HepG2 (cell line): ENCODE measurements around the gene ACTN1. TPM values are rescaled to one million over a fixed set of nuclear protein-coding genes. Genes with fewer than 3 reads are reported as not detected.
A peak's percentile ranks its signal among the peaks of the same experiment; 100 is the strongest.

Experiments used
- GATA4 ChIP-seq: sonication (generic); IDR thresholded peaks from 2 replicates; pipeline ENCODE4 v1.6.1; 2016; ENCODE audit warnings: antibody characterized with exemption, low read depth, borderline replicate concordance
- GMEB1 ChIP-seq: sonication (generic); formaldehyde crosslinking; IDR thresholded peaks from 2 replicates; pipeline ENCODE4 v1.5.1; 2020; ENCODE audit warnings: missing genetic modification reagents, mild to moderate bottlenecking, borderline replicate concordance
- HMGXB3 ChIP-seq: sonication (generic); formaldehyde crosslinking; IDR thresholded peaks from 2 replicates; pipeline ENCODE4 v1.4.0; 2020; ENCODE audit warnings: missing genetic modification reagents, borderline replicate concordance
- KDM5B ChIP-seq: sonication (generic); formaldehyde crosslinking; IDR thresholded peaks from 2 replicates; pipeline ENCODE4 v1.4.0; 2020; ENCODE audit warnings: missing genetic modification reagents, mild to moderate bottlenecking, borderline replicate concordance
- MIER2 ChIP-seq: IDR thresholded peaks from 2 replicates; pipeline ENCODE4 v1.6.1; 2016; ENCODE audit warnings: missing biosample characterization, missing genetic modification reagents
- MXD4 ChIP-seq: IDR thresholded peaks from 2 replicates; pipeline ENCODE4 v1.6.1; 2016; ENCODE audit warnings: mild to moderate bottlenecking, missing biosample characterization, missing genetic modification reagents
- NFKBIZ ChIP-seq: IDR thresholded peaks from 2 replicates; pipeline ENCODE4 v1.6.1; 2018; ENCODE audit warnings: missing genetic modification reagents, missing compliant biosample characterization
- PHF8 ChIP-seq: sonication (generic); formaldehyde crosslinking; IDR thresholded peaks from 2 replicates; pipeline ENCODE4 v1.5.0; 2020; ENCODE audit warnings: missing genetic modification reagents
- RBM22 ChIP-seq: fragments of 200-400 bp; formaldehyde crosslinking; optimal IDR thresholded peaks from 2 replicates; pipeline ENCODE3; 2017; ENCODE audit warnings: mild to moderate bottlenecking, low read length, moderate library complexity
- SATB2 ChIP-seq: sonication (generic); formaldehyde crosslinking; IDR thresholded peaks from 2 replicates; pipeline ENCODE4 v1.5.0; 2020; ENCODE audit warnings: missing genetic modification reagents
- SUZ12 ChIP-seq: fragments of 150-350 bp; IDR thresholded peaks from 2 replicates; pipeline ENCODE4 v1.6.1; 2014; ENCODE audit warnings: low read depth, low read length
- TARDBP ChIP-seq: sonication (generic); formaldehyde crosslinking; IDR thresholded peaks from 2 replicates; pipeline ENCODE4 v1.8.0; 2022; ENCODE audit warnings: mild to moderate bottlenecking, missing genetic modification reagents
- TGIF2 ChIP-seq: IDR thresholded peaks from 2 replicates; pipeline ENCODE4 v1.6.1; 2016; ENCODE audit warnings: control low read depth, missing compliant biosample characterization
- ZFAT ChIP-seq: sonication (generic); formaldehyde crosslinking; conservative IDR thresholded peaks from 2 replicates; pipeline ENCODE4 v1.8.1; 2023; ENCODE audit warnings: missing genetic modification reagents, inconsistent platforms
- ZFP36 ChIP-seq: fragments of 150-350 bp; IDR thresholded peaks from 2 replicates; pipeline ENCODE4 v1.6.1; 2018; ENCODE audit warnings: borderline replicate concordance, low read length, low read depth; ENCODE audit not compliant: partially characterized antibody
- ZKSCAN8 ChIP-seq: IDR thresholded peaks from 2 replicates; pipeline ENCODE4 v1.6.1; 2016; ENCODE audit warnings: borderline replicate concordance, missing genetic modification reagents, missing compliant biosample characterization
- ZNF18 ChIP-seq: sonication (generic); formaldehyde crosslinking; IDR thresholded peaks from 2 replicates; pipeline ENCODE4 v1.8.0; 2022; ENCODE audit warnings: mild to moderate bottlenecking, missing genetic modification reagents; ENCODE audit not compliant: insufficient replicate concordance
- ZNF205 ChIP-seq: IDR thresholded peaks from 2 replicates; pipeline ENCODE4 v1.6.1; 2018; ENCODE audit warnings: missing biosample characterization, missing genetic modification reagents
- ZNF543 ChIP-seq: sonication (generic); formaldehyde crosslinking; IDR thresholded peaks from 2 replicates; pipeline ENCODE4 v1.4.0; 2020; ENCODE audit warnings: mild to moderate bottlenecking, missing genetic modification reagents
- ZNF569 ChIP-seq: sonication (generic); formaldehyde crosslinking; IDR thresholded peaks from 2 replicates; pipeline ENCODE4 v1.5.0; 2020; ENCODE audit warnings: mild to moderate bottlenecking, missing genetic modification reagents, moderate library complexity, borderline replicate concordance
- ZNF607 ChIP-seq: sonication (generic); formaldehyde crosslinking; IDR thresholded peaks from 2 replicates; pipeline ENCODE4 v1.5.1; 2020; ENCODE audit warnings: missing genetic modification reagents, mild to moderate bottlenecking, borderline replicate concordance
- ZNF614 ChIP-seq: IDR thresholded peaks from 2 replicates; pipeline ENCODE4 v1.6.1; 2018; ENCODE audit warnings: missing biosample characterization, missing genetic modification reagents, inconsistent platforms, borderline replicate concordance
- ZNF891 ChIP-seq: sonication (generic); formaldehyde crosslinking; IDR thresholded peaks from 2 replicates; pipeline ENCODE4 v1.5.0; 2020; ENCODE audit warnings: mild to moderate bottlenecking, missing genetic modification reagents
- polyA plus RNA-seq, 8 experiments: library from polyadenylated mRNA; depleted of rRNA in 3 of 8; stranded (reverse) in 7 of 8; unstranded in 1 of 8; fragments of >200 nt; fragmentation: Illumina TruSeq in 4 of 8; extraction: Trizol in 4 of 8; gene quantifications; 2 replicates each; pipeline versions ENCODE4 v1.2.1 to v1.2.3, GENCODE V29; 2011 to 2016; ENCODE audit warnings: low read depth in 4 of 8, missing spikeins in 1 of 8, mixed read lengths in 1 of 8; ENCODE audit not compliant: insufficient read depth in 1 of 8
- total RNA-seq, 5 experiments: library from RNA; depleted of rRNA; stranded (reverse); fragments of >200 nt; fragmentation: Illumina TruSeq; extraction: Trizol; gene quantifications; 2 replicates each; pipeline ENCODE4 v1.2.3, GENCODE V29; 2016; ENCODE audit warnings: low read depth in 1 of 5

The ACTN1 gene
- total and polyA plus RNA-seq, 2 of the 13 experiments (the other 11 are each of a cell fraction or from before 2014, with no cell fraction given) = 58.6 to 162 TPM

GRCh38 chr14:68824517-68825347, 154.4 kb downstream of the ACTN1 start (continued):
- peak; percentile 88 for TF ChIP-seq TARDBP (CRISPR knock-in tag)
- peak; percentile 78 for TF ChIP-seq ZNF891 (CRISPR knock-in tag)
- no peak for TF ChIP-seq SUZ12
- peak; percentile 80 for TF ChIP-seq MIER2 (CRISPR knock-in tag)
- TF ChIP-seq ZNF607 (CRISPR knock-in tag) = peak; percentile 74; the same call in 1 of the 2 replicates
- no peak for TF ChIP-seq NFKBIZ (CRISPR knock-in tag)
- TF ChIP-seq HMGXB3 (CRISPR knock-in tag) = peak; percentile 14; the same call in 1 of the 2 replicates
- TF ChIP-seq GMEB1 = peak; percentile 36; the same call in 1 of the 2 replicates
- peak; percentile 71 for TF ChIP-seq ZNF205 (CRISPR knock-in tag)
- TF ChIP-seq ZNF18 (CRISPR knock-in tag) = no peak
- TF ChIP-seq RBM22 = no peak
- TF ChIP-seq PHF8 (CRISPR knock-in tag) = peak; percentile 48; the same call in 1 of the 2 replicates
- TF ChIP-seq ZNF614 (CRISPR knock-in tag) = peak; percentile 76; the same call in 1 of the 2 replicates
- peak; percentile 62; the same call in 1 of the 2 replicates for TF ChIP-seq MXD4 (CRISPR knock-in tag)
- TF ChIP-seq ZFP36 = no peak
- TF ChIP-seq SATB2 (CRISPR knock-in tag) = no peak
- peak; percentile 49; the same call in 1 of the 2 replicates for TF ChIP-seq TGIF2
- TF ChIP-seq ZKSCAN8 (CRISPR knock-in tag) = peak; percentile 70; the same call in 1 of the 2 replicates
- TF ChIP-seq ZFAT = no peak
- TF ChIP-seq ZNF569 (CRISPR knock-in tag) = no peak
- no peak for TF ChIP-seq GATA4
- TF ChIP-seq KDM5B (CRISPR knock-in tag) = 0 out of 2 replicates have a peak, but pooled peaks have one; percentile 70
- TF ChIP-seq ZNF543 (CRISPR knock-in tag) = no peak
